Measurements from ENCODE around the gene PRAC2.

Gene PRAC2

GRCh38 chr17:48738424-48738802, 15.4 kb downstream of the PRAC2 start:
- no peak overlapping the region for H3K4me2 ChIP-seq (ENCODE audit: low read depth, low read length)
- H3K4me3 ChIP-seq (ENCODE audit: low read length): no peak overlapping the region
- H3K9me3 ChIP-seq (replicated peaks; ENCODE audit: insufficient read depth, low read length): no peaks in the 10 kb centered on the region
- no peak overlapping the region for H3K27ac ChIP-seq (ENCODE audit: low read length)
- H3K9ac ChIP-seq (ENCODE audit: low read length): no peak overlapping the region
- H4K20me1 ChIP-seq (ENCODE audit: insufficient read depth, low read length): no peaks in the 10 kb centered on the region
- peaks cover 99% of the 10 kb centered on the region for H3K27me3 ChIP-seq (replicated peaks; ENCODE audit: insufficient read depth, low read length)
- H2AFZ ChIP-seq (ENCODE audit: low read length): no peak overlapping the region
- DNase-seq: no peak
- TF ChIP-seq EZH2phosphoT487 (IDR thresholded peaks at IDR 0.05; ENCODE audit: low read length): no peak
- no peak for TF ChIP-seq CTCF (IDR thresholded peaks at IDR 0.05; ENCODE audit: low read length)
- no peak for TF ChIP-seq EZH2 (optimal IDR thresholded peaks at IDR 0.05; ENCODE audit: low read depth, low read length)
- H3K9me2 ChIP-seq (replicated peaks; ENCODE audit: insufficient read depth, low read length): no peaks in the 10 kb centered on the region
- no peaks in the 10 kb centered on the region for H3F3A ChIP-seq (ENCODE audit: insufficient read depth, low read length)
- H3K36me3 ChIP-seq (replicated peaks; ENCODE audit: insufficient read depth, low read length): no peaks in the 10 kb centered on the region
- H3K79me2 ChIP-seq (ENCODE audit: low read length): no peaks in the 10 kb centered on the region
- H3K4me1 ChIP-seq (ENCODE audit: low read length): 0 out of 2 replicates have a peak, but pooled peaks cover 2% of the 10 kb centered on the region

- no peaks in the 10 kb centered on the region for H4K20me1 ChIP-seq (ENCODE audit: insufficient read depth, low read length)
- no peaks in the 10 kb centered on the region for H3K9me3 ChIP-seq (replicated peaks; ENCODE audit: insufficient read depth, low read length)
- DNase-seq: no peak
- H3K9ac ChIP-seq (ENCODE audit: low read length): no peak overlapping the region
- no peak overlapping the region for H3K27ac ChIP-seq (ENCODE audit: low read length)
- H3K36me3 ChIP-seq (replicated peaks; ENCODE audit: insufficient read depth, low read length): no peaks in the 10 kb centered on the region
- no peaks in the 10 kb centered on the region for H3K9me2 ChIP-seq (replicated peaks; ENCODE audit: insufficient read depth, low read length)
- TF ChIP-seq CTCF (IDR thresholded peaks at IDR 0.05; ENCODE audit: low read length) (no peak), EZH2 (optimal IDR thresholded peaks at IDR 0.05; ENCODE audit: low read depth, low read length) (no peak), EZH2phosphoT487 (IDR thresholded peaks at IDR 0.05; ENCODE audit: low read length) (no peak)
- H3K4me3 ChIP-seq (ENCODE audit: low read length): no peak overlapping the region
- no peaks in the 10 kb centered on the region for H3K79me2 ChIP-seq (ENCODE audit: low read length)
- H3K4me2 ChIP-seq (ENCODE audit: low read depth, low read length): no peak overlapping the region
- H3K27me3 ChIP-seq (replicated peaks; ENCODE audit: insufficient read depth, low read length): peaks cover 99% of the 10 kb centered on the region
- H3K4me1 ChIP-seq (ENCODE audit: low read length): no peaks in the 10 kb centered on the region
- H2AFZ ChIP-seq (ENCODE audit: low read length): no peak overlapping the region
- no peaks in the 10 kb centered on the region for H3F3A ChIP-seq (ENCODE audit: insufficient read depth, low read length)
Observed at GRCh38 chr17:48738803-48739526, 16.0 kb downstream of the PRAC2 start.

GRCh38 chr17:48740537-48740936, 17.6 kb downstream of the PRAC2 start:
- DNase-seq: no peak
- Histone ChIP-seq H3K36me3 (replicated peaks; ENCODE audit: insufficient read depth, low read length) (no peaks in the 10 kb centered on the region), H3K9me3 (replicated peaks; ENCODE audit: insufficient read depth, low read length) (no peaks in the 10 kb centered on the region), H3F3A (ENCODE audit: insufficient read depth, low read length) (no peaks in the 10 kb centered on the region), H3K4me1 (ENCODE audit: low read length) (no peaks in the 10 kb centered on the region), H3K9ac (ENCODE audit: low read length) (no peak overlapping the region), H3K27me3 (replicated peaks; ENCODE audit: insufficient read depth, low read length) (peaks cover 98% of the 10 kb centered on the region), H3K9me2 (replicated peaks; ENCODE audit: insufficient read depth, low read length) (no peaks in the 10 kb centered on the region), H3K27ac (ENCODE audit: low read length) (no peak overlapping the region), H4K20me1 (ENCODE audit: insufficient read depth, low read length) (no peaks in the 10 kb centered on the region), H3K4me3 (ENCODE audit: low read length) (no peak overlapping the region), H2AFZ (ENCODE audit: low read length) (no peak overlapping the region), H3K4me2 (ENCODE audit: low read depth, low read length) (no peak overlapping the region), H3K79me2 (ENCODE audit: low read length) (no peaks in the 10 kb centered on the region)
- TF ChIP-seq EZH2 (optimal IDR thresholded peaks at IDR 0.05; ENCODE audit: low read depth, low read length) (no peak), CTCF (IDR thresholded peaks at IDR 0.05; ENCODE audit: low read length) (no peak), EZH2phosphoT487 (IDR thresholded peaks at IDR 0.05; ENCODE audit: low read length) (no peak)
